Measurements from ENCODE around the gene U2AF2.
A peak's percentile ranks its signal among the peaks of the same experiment; 100 is the strongest.

The U2AF2 gene

DNA sequence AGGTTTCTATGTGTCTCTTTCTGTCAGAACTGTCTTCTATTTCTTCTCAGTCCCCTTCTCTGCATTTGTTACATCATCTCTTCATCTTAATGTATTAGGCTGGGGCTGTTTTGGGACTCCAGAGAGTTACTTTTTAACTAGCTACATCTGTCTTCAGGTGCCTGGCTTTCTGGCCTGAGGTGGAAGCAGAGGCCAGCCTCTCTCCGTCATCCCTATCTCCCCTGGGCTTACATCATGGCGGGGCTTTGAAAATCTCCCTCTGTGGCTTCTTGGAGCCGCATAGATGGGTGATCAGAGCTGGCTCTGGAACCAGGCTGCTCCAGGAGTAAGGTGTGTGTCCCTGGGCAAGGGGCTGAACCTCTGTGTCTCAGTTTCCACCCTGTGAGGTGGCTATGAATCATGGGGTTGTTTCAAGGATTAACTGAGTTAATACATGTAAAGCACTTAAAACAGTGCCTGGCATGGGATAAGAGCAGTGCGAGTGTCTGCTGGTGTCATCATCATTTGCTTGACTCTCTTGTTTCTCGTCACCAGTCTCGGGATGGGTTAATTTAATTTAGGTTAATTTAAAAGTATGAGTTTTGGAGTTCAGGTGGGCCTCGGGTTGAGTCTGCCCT lies 22.2 kb downstream of the U2AF2 start:
- Histone ChIP-seq H3K27ac (peak overlapping the region in 1 of 2 donors; percentile 42), H3K4me3 (peak overlapping the region; percentile 99)
- no peak for DNase-seq (ENCODE audit: low spot score)
- TF ChIP-seq, protein P1, sequence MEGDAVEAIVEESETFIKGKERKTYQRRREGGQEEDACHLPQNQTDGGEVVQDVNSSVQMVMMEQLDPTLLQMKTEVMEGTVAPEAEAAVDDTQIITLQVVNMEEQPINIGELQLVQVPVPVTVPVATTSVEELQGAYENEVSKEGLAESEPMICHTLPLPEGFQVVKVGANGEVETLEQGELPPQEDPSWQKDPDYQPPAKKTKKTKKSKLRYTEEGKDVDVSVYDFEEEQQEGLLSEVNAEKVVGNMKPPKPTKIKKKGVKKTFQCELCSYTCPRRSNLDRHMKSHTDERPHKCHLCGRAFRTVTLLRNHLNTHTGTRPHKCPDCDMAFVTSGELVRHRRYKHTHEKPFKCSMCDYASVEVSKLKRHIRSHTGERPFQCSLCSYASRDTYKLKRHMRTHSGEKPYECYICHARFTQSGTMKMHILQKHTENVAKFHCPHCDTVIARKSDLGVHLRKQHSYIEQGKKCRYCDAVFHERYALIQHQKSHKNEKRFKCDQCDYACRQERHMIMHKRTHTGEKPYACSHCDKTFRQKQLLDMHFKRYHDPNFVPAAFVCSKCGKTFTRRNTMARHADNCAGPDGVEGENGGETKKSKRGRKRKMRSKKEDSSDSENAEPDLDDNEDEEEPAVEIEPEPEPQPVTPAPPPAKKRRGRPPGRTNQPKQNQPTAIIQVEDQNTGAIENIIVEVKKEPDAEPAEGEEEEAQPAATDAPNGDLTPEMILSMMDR (IDR thresholded peaks at IDR 0.05) = no peak

DNA sequence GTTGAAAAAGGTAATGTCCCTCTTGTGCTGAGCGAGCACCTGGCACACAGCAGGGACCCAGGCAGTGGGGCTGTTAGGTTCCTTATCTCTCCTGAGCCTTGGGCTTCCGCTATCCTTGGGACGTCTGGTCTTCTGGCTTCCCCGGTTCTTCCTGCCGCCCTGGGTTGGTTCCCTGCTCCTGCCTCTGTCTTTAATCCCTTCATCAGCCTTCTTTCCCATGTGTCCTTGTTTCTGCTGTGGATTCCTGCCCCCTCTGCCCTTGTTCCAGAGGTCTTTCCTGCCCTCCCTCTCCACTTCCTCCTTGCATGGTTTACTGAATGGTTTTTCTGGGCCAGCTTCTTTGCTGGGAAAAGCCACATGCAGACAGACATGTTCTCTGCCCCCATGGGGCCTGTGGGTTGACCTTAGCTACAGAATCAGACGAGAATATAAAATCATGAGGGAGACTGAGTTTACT lies 22.8 kb downstream of the U2AF2 start:
- Histone ChIP-seq H3K27ac (peak overlapping the region in 1 of 2 donors; percentile 57), H3K4me3 (peak overlapping the region; percentile 99)
- TF ChIP-seq, protein P1 (IDR thresholded peaks at IDR 0.05) = no peak
- no peak for DNase-seq (ENCODE audit: low spot score)

DNA sequence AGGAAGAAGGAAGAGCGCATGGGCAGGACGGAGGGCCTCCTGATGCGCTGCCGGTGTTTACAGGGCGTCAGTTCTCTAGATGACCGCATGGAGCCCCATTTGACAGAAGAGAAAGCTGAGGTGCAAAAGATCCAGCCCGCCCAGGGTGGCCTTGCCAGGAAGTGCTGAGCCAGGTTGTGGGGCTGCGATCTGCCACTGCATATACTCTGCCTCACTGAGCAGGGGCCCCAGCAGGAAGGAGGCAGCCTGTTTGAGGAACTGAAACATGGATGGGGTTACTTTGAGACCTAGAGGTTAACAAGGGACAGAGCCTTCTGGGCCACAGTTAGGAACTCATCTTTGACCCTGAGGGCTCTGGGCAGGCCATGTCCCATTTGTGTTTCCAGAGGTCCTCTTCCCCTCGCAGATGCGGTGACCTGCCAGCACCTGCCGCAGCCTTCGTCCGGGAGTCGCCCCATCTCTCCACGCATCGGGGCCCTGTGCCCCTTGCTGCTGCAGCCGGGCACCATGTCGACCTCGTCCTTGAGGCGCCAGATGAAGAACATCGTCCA lies 23.4 kb downstream of the U2AF2 start:
- Histone ChIP-seq H3K4me3 (no peak overlapping the region), H3K27ac (peak overlapping the region in 1 of 2 donors; percentile 57)
- no peak for DNase-seq (ENCODE audit: low spot score)
- TF ChIP-seq, protein P1 (IDR thresholded peaks at IDR 0.05) = no peak

DNA sequence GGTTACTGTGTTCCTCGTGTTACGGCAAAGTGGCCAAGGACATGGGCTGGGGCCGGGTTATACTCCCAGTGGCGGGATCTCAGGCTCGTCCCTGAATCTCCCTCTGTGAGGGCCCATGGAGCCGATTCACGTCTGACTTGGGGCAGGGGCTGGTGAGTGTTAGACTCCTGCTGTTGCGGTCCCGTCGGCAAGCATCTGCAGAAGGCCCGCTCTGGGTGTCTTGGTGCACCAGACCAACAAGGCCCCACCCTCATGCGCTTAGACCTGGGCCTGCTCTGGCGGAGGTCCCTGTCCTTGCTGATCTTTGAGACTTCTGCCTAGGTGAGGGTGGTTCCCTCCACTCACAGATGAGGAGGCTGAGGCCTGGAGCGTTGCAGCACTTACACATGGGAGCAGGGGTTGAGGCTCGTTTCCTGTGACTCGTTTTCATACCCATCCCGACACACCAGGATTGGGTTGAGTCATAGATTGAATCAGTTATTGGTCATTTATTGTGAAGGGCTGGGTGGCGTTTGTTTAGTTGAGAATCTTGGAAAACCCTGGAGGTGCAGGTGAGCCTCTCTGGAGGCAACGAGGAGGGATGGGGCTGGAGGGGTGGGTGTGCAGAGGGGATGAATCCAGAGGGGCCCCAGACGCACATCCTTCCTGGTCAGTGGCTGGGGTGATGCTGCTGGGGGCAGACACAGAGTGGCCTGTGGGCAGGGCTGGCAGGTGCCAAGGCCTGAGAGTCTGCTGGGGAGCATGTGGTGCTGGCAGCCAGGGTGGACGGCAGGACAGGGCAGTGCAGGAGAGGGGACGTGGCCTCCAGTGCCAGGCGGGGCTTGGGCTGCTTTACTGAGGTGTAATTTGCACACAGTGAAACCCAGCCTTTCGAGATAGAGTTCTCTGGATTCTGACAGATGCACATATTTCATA lies 24.8 kb downstream of the U2AF2 start:
- TF ChIP-seq, protein P1 (IDR thresholded peaks at IDR 0.05) = no peak
- no peak overlapping the region for H3K27ac ChIP-seq

DNA sequence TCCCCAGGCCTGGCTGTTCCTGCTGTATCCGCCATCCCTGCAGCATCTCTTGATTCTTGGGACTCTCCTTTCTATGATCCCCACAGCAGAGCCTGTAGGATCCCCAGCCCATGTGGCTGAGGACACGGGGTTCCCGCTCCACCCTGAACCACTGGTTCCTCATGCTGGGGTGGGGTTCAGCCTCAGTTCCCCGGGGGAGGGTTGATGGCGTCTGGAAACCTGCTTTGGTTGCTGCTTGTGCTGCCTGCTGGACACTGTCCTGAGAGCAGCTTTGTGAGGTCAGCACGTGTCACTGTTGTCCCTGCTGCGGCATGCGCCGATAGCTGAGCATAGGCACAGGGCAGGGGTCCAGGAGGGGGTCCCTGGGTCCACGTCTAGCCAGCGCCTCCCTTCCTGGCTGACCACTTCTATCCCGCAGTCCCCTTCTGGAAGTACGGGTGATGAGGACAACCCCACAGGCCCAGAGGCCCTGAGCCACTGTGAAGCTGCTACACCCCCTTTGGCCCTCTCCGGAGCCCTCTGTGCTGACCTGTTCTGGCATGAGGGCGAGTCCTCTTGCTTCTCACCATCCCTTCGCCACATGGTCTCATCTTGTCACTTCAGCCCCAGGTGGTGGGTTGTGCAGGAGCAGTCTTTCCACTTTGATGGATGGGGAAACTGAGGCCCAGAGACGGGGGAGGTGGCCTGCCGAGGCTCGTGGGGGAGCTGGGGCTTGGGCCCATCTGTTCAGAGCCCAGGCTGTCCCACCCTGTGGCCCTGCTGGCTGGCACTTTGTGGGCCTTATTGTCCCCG lies 25.7 kb downstream of the U2AF2 start:
- no peak for DNase-seq (ENCODE audit: low spot score)
- no peak overlapping the region for H3K27ac ChIP-seq
- no peak overlapping the region for H3K4me3 ChIP-seq
- TF ChIP-seq, protein P1 (IDR thresholded peaks at IDR 0.05) = no peak

More for the DNA sequence above, 24.8 kb downstream of the U2AF2 start:
- no peak for DNase-seq (ENCODE audit: low spot score)
- H3K4me3 ChIP-seq = no peak overlapping the region

DNA sequence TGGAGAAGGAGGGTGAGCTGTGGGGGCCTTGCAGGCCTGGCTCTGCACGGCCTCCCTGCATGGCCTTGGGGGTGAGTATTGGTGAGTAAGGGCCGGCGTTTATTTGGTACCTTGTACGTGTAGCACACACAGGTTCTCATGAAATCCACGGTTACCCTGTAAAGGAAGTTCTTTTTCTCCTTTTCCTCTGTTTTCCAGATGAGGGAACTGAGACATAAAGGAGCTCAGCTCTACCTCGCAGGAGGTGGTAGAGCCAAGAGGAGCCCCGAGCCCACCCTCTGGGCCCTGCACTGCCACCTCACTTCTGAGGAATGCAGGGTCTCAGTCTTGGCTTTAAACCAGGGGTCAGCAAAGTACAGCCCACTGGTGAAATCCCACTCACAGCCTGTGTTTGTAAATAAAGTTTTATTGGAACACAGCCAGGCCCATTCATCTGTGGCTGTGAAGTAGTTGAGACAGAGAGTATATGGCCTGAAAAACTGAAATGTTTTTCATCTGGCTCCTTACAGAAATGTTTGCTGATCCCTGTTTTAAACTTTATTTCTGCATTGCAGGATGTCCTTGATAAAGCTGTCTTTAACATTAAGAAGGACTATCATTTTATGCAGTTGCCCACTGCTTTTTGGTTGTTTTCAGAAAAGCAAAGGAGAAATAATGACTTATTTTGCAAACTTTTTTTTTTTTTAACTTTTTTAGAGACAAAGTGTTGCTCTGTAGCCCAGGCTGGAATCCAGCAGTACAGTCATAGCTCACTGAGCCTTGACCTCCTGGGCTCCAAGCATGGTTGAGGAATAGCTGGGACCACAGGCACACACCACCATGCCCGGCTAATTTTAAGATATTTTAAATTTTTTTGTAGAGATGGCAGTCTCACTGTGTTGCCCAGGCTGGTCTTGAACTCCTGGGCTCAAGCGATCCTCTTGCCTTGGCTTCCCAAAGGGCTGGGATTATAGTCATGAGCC lies 26.6 kb downstream of the U2AF2 start:
- DNase-seq (ENCODE audit: low spot score) = no peak
- Histone ChIP-seq H3K27ac (no peak overlapping the region), H3K4me3 (no peak overlapping the region)
- TF ChIP-seq, protein P1 (IDR thresholded peaks at IDR 0.05) = no peak
